Amniotic stem cell (primary cell): ENCODE results near the gene RAD23A.
"Not testable (repeated sequence)": the region's sequence is repeated elsewhere in the genome, so short reads cannot be mapped to it uniquely, and the experiment has no call there.

ENCODE experiments used
- DNase-seq: peaks from one replicate; lab custom pipeline; 2025; lab: John Stamatoyannopoulos, UW

RAD23A gene

DNA sequence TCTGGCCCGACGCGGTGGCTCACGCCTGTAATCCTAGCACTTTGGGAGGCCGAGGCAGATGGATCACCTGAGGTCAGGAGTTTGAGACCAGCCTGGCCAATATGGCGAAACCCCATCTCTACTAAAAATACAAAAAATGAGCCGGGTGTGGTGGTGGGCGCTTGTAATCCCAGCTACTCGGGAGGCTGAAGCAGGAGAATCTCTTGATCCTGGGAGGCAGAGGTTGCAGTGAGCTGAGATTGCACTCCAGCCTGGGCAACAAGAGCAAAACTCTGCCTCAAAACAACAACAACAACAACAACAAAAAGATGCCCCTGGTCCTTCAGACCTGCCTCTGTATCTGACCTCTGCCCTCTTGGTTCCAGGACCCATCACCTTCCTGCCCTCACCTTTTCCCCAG lies 9.9 kb downstream of the RAD23A start:
- not testable (repeated sequence) for DNase-seq

DNA sequence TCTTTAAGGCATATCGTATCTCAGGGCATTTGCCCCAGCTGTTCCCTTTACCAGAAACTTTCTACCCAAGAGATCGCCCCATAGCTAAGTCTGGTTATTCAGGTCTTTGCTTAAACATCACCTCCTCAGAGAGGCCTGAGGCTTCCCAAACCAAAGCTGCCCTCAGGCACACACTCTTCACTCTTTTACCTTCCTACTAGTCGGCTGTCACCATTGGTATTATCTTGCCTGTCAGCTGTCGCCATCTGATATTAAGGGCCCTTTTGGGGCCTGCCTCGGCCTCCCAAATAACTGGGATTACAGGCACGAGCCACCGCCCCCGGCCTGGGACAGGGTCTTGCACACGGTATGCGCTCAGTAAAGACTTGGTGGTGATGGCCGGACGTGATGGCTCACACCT lies 10.3 kb downstream of the RAD23A start:
- DNase-seq, result no peak

DNA sequence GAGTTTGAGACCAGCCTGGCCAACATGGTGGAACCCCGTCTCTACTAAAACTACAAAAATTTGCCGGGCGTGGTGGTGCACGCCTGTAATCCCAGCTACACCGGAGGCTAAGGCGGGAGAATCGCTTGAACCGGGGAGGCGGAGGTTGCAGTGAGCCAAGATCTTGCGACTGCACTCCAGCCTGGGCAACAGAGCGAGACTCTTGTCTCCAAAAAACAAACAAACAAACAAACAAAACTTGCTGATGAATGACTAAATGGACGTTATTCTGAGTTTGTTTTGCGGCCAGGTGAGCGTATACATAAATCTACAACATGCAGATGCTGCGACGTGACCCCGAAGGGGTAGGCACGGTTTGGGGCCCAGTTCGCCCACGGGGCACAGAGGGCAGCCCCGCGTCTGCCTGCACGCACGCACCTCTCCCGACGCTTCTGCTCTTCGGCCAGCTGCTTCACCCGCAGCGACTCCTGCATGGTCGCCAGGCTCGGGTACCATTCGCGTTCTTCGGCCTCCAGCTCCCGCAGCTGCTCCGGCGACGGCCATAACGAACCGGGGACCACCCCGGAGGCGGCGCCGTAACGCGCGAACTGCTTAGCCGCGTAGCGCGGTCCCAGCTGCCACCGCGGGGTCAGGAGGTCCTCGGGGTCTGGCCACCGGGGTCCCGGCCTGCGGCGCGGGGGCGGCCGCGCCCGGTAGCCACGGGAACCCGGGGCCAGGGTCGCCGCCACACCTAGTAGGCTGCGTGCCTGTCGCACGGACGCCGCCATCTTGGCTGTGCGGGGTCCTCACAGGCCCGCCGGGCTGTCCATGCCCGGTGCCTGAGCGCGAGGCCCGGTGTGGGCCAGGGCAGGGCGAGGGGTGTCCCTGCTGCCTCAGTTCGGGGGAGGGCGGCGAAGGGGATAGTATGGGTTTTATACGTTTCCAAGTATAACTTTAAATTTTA lies 11.1 kb downstream of the RAD23A start, which contains the start of gene GADD45GIP1:
TSS of gene GADD45GIP1 (minus strand) at position 778 of the 943 bp plus-strand sequence. CDS start at position 767, 11 bp downstream.
- DNase-seq, result peak; percentile 40

DNA sequence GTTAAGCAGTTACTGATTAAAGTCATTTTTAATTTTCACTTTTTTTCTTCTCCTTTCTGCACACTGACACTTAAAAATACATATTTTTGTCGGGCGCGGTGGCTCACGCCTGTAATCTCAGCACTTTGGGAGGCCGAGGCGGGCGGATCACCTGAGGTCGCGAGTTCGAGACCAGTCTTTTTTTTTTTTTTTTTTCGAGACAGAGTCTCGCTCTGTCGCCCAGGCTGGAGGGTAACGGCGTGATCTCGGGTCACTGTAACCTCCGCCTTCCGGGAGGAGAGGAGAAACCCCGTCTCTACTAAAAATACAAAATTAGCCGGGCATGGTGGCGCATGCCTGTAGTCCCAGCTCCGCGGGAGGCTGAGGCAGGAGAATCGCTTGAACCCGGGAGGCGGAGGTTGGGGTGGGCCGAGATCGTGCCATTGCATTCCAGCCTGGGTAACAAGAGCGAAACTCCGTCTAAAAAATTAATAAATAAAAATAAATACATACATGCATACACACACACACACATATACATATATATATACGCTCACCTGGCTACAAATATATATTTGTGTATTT lies 11.8 kb downstream of the RAD23A start:
- DNase-seq, result not testable (repeated sequence)

DNA sequence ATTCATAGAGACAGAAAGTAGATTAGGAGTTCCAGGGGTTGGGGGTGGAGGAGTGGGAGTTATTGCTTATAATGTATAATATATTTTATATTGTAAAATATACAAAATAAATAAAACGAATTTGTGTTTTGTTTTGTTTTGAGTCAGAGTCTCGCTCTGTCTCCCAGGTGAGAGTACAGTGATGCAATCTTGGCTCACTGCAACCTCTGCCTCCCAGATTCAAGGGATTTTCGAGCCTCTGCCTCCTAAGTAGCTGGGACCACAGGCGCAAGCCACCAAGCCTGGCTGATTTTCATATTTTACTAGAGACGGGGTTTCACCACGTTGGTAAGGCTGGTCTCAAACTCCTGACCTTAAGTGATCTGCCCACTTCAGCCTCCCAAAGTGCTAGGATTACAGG lies 13.8 kb downstream of the RAD23A start:
- no peak for DNase-seq

DNA sequence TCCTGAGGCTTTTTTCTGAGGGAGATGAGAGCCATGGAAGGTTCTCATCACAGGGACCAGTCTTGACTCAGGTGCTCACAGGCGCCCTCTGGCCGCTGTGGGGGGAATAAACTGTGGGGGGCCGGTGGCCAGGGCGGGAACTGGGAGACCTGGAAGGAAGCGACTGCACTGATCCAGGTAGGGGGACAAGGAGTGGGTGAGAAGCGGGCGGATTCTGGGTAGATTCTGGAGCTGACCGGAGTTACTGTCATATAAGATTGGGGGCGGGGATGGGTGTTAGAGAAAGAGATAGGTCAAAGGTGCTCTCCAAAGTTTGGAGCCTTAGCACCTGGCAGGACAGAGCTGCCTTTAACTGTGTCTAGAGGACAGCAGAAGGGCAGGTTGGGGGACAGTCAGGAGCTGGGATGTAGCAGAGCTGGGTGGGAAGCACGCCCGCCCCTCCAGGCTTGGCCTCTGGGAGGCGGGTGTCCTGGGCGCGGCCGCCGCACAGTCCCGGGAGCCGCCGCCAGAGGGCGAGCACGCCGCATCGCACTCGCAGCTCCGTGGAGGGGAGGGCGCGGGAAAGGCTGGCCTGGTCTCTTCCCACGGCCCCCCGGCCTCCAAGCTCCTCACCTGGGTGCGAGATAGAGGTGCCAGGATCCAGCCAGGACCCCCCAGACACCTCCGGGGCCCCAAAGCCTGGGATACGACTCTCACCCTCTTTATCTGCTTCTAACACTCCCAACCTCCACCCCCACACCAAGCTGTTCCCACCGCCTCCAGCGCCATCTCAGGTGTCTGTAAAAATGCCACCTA lies 19.6 kb downstream of the RAD23A start:
- peak; percentile 12 for DNase-seq

DNA sequence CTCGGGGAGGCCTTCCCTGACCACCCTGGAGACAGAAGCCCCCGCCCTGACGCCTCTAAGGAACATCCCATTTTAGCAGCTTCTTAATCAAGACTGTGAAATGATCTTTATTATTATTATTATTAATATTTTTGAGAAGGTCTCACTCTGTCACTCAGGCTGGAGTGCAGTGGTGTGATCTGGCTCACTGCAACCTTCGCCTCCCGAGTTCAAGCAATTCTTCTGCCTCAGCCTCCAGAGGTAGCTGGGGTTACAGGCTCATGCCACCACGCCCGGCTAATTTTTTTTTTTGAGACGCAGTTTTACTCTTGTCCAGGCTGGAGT lies 20.1 kb downstream of the RAD23A start:
- DNase-seq, result no peak

DNA sequence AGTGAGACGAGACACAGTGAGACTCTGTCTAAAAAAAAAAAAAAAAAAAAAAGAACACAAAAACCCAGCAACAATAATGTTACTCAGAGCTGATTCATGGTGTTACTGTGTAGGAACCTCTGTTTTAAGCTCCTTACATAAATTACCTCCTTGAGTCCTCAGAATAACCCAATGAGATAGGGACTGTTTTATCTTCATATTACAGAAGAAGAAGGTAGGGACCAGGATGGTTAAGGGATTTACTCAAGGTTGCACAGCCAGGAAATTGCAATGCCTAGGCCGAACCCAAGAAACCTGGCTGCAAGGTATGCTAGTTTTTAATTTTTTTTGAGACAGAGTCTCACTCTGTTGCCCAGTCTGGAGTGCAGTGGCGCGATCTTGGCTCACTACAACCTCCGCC lies 22.2 kb downstream of the RAD23A start:
- DNase-seq, result no peak

DNA sequence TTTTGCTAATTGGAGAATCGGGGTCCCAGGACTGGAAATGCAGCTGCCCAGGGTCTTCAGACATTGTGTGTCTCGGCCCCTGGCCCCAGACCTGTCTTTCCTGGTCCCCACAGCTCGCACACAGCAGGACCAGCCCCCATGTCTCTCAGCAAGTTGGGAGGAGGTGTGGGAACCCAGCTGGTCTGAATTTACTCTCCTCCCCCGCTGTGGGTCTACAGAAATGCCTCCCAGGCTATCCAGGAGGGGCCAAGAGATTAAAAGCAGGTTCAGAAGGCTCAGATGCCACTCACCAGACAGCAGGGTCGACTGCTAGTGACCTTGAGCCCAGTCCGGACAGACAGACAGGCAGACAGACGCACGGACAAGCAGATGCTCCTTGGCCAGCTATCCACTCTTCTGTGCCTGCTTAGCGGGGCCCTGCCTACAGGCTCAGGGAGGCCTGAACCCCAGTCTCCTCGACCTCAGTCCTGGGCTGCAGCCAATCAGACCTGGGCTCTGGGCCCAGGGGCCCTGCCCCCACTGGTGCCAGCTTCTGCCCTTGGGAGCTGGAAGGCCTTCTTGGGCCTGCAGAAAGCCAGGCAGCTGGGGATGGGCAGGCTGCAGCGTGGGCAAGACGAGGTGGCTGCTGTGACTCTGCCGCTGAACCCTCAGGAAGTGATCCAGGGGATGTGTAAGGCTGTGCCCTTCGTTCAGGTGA lies 23.8 kb downstream of the RAD23A start, which contains the start of gene DAND5:
TSS of gene DAND5 (plus strand) at position 285 of the 697 bp plus-strand sequence. CDS start at position 370, 85 bp downstream.
- no peak for DNase-seq

DNA sequence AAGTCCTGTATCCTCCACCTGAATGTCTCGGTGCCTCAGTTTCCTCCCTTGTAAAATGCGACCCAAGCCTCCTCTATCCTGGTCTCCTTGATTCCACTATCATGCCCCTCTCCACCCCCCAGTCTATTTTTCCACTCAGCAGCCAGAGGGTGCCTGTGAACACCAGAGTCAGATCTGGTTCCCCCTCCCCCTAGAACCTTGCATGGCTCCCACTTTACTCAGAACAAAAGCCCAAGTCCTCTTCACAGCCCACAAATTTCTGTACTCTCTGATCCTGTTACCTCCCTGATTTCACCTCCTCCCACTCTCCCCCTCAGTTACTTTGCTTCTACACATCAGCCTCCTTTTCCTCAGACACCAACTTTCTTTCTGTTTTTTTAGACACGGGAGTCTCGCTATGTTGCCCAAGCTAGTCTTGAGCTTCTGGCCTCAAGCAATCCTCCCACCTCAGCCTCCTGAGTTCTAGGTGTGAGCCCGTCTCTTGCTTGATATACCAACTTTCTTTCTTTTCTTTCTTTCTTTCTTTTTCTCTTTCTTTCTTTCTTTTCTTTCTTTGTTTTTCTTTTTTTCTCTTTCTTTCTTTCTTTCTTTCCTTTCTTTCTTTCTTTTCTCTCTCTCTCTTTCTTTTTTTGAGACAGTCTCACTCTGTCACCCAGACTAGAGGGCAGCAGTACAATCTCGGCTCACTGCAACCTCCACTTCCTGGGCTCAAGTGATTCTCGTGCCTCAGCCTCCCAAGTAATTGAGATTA lies 24.6 kb downstream of the RAD23A start:
- no peak for DNase-seq

DNA sequence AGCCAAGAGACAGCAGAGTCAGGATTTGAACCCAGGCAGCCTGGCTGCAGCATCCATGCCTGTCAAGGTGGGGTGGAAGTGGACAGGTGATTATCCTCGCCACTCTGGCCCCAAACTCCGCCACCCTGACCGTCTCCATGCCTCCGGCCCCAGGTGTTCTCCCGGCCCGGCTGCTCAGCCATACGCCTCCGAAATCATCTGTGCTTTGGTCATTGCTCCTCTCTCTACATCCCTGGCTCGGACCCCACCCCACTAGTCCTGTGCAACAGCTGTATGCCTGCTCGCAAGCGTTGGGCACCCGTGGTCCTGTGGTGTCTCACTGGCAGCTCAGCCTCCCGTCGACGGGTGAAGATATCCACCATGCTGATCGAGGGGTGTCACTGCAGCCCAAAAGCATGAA lies 27.6 kb downstream of the RAD23A start:
- DNase-seq, result no peak

DNA sequence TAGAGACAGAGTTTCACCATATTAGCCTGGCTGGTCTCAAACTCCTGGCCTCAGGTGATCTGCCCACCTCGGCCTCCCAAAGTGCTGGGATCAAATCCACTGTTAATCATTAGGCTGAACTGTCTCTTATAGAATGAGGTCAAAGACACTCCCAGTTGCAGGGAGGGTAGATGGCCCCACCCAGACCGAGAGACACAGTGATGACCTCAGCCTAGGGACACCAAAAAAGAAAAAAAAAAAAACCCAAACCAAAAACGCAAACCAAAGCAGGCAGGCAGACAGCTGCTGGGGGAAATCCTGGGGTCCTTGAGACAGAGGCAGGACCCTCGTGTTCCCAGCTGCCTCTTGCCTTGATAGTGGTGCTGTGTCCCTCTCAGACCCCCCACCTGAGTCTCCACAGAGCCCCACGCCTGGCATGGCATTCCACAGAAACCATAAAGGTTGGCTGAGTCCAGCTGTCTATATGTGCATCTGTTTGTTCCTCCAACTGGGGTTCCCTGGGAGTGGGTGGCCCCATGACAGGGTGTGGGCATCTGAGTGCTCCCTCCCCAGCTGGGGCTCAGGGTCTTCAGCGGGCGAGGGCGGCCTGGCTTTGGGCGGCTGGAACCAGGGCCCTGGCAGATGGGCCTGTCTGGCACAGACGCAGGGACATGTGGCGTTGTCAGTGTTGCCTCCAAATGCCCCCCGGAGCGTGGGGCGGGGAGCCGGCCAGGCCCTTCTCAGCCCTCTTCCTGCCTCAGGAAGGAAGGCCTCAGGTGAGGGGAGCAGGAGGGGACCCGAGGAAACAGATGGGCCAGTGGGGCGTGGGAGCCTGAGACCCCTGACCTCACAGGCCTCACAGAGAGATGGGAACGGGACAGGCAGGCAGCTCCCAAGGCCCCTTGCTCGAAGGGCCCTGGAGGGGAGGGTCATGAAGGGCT lies 28.9 kb downstream of the RAD23A start:
- no peak for DNase-seq

DNA sequence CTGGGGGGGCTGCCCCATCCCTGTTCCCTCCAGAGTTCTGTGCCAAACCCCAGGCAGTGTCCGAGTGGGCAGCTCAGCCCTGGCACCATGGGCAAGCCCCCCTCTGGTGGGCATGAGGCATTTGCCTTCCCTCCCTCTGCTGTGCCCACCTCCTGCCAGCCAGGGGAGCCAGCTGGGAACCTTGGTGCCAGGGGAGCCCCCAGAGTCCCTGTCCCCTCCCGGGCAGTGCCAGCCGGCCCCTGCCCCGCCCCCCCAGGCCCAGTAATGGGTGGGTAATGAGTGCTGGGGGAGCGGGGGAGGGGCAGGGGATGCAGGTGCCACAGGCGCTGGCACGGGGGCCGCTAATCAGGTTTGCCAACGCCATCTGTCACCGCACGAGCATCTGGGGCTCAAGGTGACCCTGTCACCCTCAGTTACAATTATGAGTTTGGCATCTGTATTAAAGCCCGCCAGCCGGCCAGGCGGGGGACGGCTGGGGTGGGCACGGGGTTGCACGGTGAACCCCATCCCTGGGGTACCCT lies 29.6 kb downstream of the RAD23A start:
- DNase-seq, result no peak

DNA sequence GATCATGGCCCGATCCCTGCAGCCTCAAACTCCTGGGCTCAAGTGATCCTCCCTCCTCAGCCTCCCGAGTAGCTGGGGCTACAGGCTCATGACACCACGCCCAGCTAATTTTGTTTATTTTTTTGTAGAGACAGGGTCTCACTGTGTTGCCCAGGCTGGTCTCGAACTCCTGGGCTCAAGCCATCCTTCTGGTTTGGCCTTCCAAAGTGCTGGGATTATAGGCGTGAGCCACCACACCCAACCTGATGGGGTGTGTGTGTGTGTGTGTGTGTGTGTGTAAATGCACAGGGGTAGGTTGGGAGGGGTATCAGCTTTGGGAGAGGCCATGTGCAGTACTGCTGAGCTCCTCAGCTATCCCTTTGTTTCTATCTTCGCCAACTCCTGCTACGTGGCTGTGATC lies 30.4 kb downstream of the RAD23A start:
- not testable (repeated sequence) for DNase-seq

DNA sequence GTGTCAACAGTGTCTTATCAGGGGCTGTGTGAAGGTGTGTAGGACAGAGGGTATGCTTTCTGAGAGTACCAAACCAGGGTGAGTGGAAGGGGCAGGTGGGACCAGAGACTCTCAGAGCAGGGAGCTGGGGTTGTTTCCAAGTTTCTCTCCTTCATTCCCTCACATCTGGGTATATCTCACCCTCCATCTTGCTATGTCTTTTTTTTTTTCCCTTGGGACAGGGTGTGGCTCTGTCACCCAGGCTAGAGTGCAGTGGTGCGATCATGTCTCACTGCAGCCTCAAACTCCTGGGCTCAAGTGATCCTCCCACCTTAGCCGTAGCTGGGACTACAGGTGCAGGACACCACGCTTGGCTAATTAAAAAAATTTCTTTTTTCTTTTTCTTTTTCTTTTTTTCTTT lies 34.3 kb downstream of the RAD23A start:
- DNase-seq, result no peak

DNA sequence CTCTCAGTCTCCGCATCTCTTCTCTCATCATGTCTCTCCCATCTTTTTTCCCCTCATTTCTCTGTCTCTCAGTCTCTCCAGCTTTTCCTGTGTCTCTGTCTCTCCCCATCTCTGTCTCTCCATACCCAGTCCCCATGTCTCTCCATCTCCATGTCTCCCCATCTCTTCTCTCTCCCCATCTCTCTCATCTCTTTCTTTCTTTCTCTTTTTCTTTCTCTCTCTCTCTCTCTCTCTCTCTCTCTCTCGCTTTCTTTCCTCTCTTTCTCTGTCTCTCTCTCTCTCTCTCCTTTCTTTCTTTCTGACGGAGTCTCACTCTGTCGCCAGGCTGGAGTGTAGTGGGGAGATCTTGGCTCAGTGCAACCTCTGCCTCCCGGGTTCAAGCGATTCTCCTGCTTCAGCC lies 37.0 kb downstream of the RAD23A start:
- DNase-seq, result no peak

DNA sequence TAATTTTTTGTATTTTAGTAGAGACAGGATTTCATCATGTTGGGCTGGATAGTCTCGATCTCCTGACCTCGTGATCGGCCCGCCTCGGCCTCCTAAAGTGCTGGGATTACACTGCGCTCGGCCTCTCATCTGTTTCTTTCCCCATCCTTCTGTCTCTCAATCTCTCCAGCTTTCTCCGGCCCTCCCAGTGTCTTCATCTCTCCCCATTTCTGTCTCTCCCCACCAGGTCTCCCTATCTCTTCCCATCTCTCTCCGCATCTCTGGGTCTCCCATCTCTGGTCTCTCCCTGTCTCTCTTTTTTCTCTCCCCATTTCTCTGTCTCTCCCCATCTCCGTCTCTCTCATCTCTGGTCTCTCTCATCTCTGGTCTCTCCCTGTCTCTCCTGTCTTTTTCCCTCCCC lies 37.4 kb downstream of the RAD23A start:
- DNase-seq, result no peak

DNA sequence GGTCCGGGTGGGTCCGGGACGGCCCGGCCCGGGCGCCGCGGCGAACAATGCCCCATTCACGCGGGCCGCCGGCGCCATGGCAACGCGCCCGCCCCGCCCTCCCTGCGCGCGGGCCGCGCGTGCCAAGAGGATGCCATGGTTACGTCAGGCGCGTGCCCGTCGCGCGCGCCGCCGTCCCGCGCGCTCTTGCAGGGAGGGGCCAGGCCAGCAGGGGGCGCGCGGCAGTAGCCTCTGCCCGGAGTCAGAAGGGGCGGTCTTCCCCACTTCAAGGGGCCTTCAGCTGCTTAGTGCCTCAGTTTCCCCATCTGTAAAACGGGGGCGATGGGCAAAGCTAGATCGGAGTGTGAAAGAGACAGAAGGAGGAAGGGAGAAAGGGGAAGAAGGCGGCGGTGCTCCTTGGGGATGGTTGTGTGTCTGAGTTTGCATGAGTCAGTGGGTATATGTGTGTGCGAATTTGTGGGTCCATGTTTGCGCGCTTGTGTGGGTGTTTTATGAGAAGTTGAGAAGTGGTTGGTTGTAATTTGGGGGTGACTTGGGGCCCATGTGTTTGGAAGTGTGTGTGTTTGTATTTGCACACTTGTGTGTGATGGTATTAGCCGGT lies 38.0 kb downstream of the RAD23A start:
- DNase-seq, result peak; percentile 11

DNA sequence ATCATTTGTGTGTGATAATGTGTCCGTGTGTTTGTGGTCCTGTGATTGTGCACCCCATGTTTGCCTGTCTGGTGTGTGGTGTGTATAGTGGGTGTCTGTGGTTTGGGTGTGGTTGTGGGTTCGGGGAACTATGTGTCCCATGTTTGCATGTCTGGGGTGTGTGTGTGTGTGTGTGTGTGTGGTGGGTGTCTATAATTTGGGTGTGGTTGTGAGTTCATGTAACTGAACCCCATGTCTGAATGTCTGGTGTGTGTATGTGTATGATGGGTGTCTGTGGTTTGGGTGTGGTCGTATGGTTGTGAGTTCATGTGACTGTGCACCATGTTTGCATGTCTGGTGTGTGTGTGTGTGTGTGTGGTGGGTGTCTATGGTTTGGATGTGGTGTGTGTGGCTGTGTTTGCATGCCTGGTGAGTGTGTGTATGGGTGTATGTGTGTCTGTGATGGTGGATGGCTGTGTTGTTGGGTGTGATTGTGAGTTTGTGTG lies 38.5 kb downstream of the RAD23A start:
- DNase-seq, result no peak
